HEK293 (cell line): ENCODE results near the gene UNC93A.
"Not testable (repeated sequence)": the region's sequence is repeated elsewhere in the genome, so short reads cannot be mapped to it uniquely, and the experiment has no call there.

Experiments
- CTCF ChIA-PET: fragments of 350-600 bp; formaldehyde crosslinking; extraction: SDS; loops from one replicate; lab custom pipeline; 2021; ENCODE audit warnings: antibody characterized with exemption; lab: Yijun Ruan, JAX
- POLR2A ChIA-PET: fragments of 300-600 bp; formaldehyde crosslinking; extraction: SDS; loops from one replicate; lab custom pipeline; 2020; ENCODE audit warnings: antibody characterized with exemption, inconsistent platforms; lab: Yijun Ruan, JAX
- H3K27ac ChIP-seq: fragments of 200-500 bp; sonication (Bioruptor generic); 2 replicates; pipeline ENCODE4 v1.5.1; 2014; ENCODE audit warnings: low read depth, low read length, control low read depth, inconsistent platforms; ENCODE audit errors: extremely low read depth
- H3K36me3 ChIP-seq, 2 experiments: fragments of 200-500 bp in 1 of 2; sonication (Bioruptor generic) in 1 of 2; 1 replicate in 1 of 2; 2 replicates in 1 of 2; pipeline ENCODE4 v1.5.1; 2014 to 2017; ENCODE audit warnings: inconsistent platforms in 2 of 2, low read length in 2 of 2; ENCODE audit not compliant: control insufficient read depth in 2 of 2, insufficient read depth in 1 of 2
- H3K4me1 ChIP-seq: fragments of 200-500 bp; sonication (Bioruptor generic); 2 replicates; pipeline ENCODE4 v1.5.1; 2014; ENCODE audit warnings: mild to moderate bottlenecking, low read length, inconsistent platforms; ENCODE audit not compliant: control insufficient read depth, insufficient read depth
- H3K4me3 ChIP-seq: 2 replicates; pipeline ENCODE4 v1.5.1; 2011; ENCODE audit warnings: low read depth, mild to moderate bottlenecking, control low read depth, low read length, moderate library complexity
- H3K9me3 ChIP-seq: fragments of 200-500 bp; sonication (Bioruptor generic); 2 replicates; pipeline ENCODE4 v1.5.1; 2014; ENCODE audit warnings: low read depth, low read length, inconsistent platforms; ENCODE audit not compliant: control insufficient read depth, insufficient read depth
- FEZF1 ChIP-seq: fragments of 450-650 bp; formaldehyde crosslinking; IDR thresholded peaks from 2 replicates; pipeline ENCODE4 v1.5.1; 2016; ENCODE audit warnings: missing biosample characterization, missing genetic modification characterization
- GLI2 ChIP-seq: fragments of 450-650 bp; formaldehyde crosslinking; IDR thresholded peaks from 2 replicates; pipeline ENCODE4; 2017; ENCODE audit warnings: missing biosample characterization, missing genetic modification characterization, low read depth, borderline replicate concordance
- GLIS1 ChIP-seq: fragments of 450-650 bp; formaldehyde crosslinking; IDR thresholded peaks from 2 replicates; pipeline ENCODE4 v1.5.1; 2016; ENCODE audit warnings: missing biosample characterization, missing genetic modification characterization
- GLIS2 ChIP-seq: fragments of 450-650 bp; formaldehyde crosslinking; IDR thresholded peaks from 2 replicates; pipeline ENCODE4 v1.5.1; 2016; ENCODE audit warnings: missing biosample characterization, missing genetic modification characterization
- HOXA7 ChIP-seq: sonication (generic); formaldehyde crosslinking; IDR thresholded peaks from 2 replicates; pipeline ENCODE4 v1.8.1; 2022; ENCODE audit warnings: missing genetic modification reagents, borderline replicate concordance
- SCRT1 ChIP-seq: fragments of 450-650 bp; formaldehyde crosslinking; IDR thresholded peaks from 2 replicates; pipeline ENCODE4 v1.5.1; 2016; ENCODE audit warnings: missing biosample characterization, missing genetic modification characterization, borderline replicate concordance
- ZNF112 ChIP-seq: fragments of 450-650 bp; formaldehyde crosslinking; IDR thresholded peaks from 2 replicates; pipeline ENCODE4 v1.5.0; 2017; ENCODE audit warnings: missing biosample characterization, missing genetic modification characterization
- ZNF155 ChIP-seq: fragments of 450-650 bp; formaldehyde crosslinking; IDR thresholded peaks from 2 replicates; pipeline ENCODE4 v1.5.1; 2016; ENCODE audit warnings: missing biosample characterization, missing genetic modification characterization
- ZNF2 ChIP-seq: fragments of 450-650 bp; formaldehyde crosslinking; IDR thresholded peaks from 2 replicates; pipeline ENCODE4 v1.5.1; 2016; ENCODE audit warnings: missing biosample characterization, missing genetic modification characterization
- ZNF311 ChIP-seq: fragments of 450-650 bp; formaldehyde crosslinking; IDR thresholded peaks from 2 replicates; pipeline ENCODE4 v1.5.1; 2017; ENCODE audit warnings: missing biosample characterization, missing genetic modification characterization, borderline replicate concordance
- ZNF426 ChIP-seq: fragments of 450-650 bp; formaldehyde crosslinking; IDR thresholded peaks from 2 replicates; pipeline ENCODE4 v1.5.1; 2017; ENCODE audit warnings: missing biosample characterization, missing genetic modification characterization, mild to moderate bottlenecking, inconsistent platforms, moderate library complexity
- ZNF514 ChIP-seq: fragments of 450-650 bp; formaldehyde crosslinking; IDR thresholded peaks from 2 replicates; pipeline ENCODE4 v1.5.1; 2016; ENCODE audit warnings: missing biosample characterization, missing genetic modification characterization
- ZNF549 ChIP-seq: fragments of 450-650 bp; IDR thresholded peaks from 2 replicates; pipeline ENCODE4 v1.5.1; 2018; ENCODE audit warnings: missing biosample characterization, missing genetic modification characterization, mild to moderate bottlenecking, inconsistent platforms, moderate library complexity
- TF ChIP-seq, protein P1 (sequence below): fragments of 450-650 bp; formaldehyde crosslinking; IDR thresholded peaks from 2 replicates; pipeline ENCODE4 v1.5.1; 2017; ENCODE audit warnings: missing biosample characterization, missing genetic modification characterization
- TF ChIP-seq, protein P2 (sequence below): fragments of 450-650 bp; formaldehyde crosslinking; IDR thresholded peaks from 2 replicates; pipeline ENCODE4 v1.5.1; 2016; ENCODE audit warnings: missing biosample characterization, missing genetic modification characterization
- TF ChIP-seq, protein P3 (sequence below): fragments of 450-650 bp; formaldehyde crosslinking; IDR thresholded peaks from 2 replicates; pipeline ENCODE4 v1.5.1; 2017; ENCODE audit warnings: missing biosample characterization, missing genetic modification characterization
- TF ChIP-seq, protein P4 (sequence below): fragments of 450-650 bp; formaldehyde crosslinking; IDR thresholded peaks from 2 replicates; pipeline ENCODE4 v1.5.1; 2016; ENCODE audit warnings: missing biosample characterization, missing genetic modification characterization

UNC93A gene

DNA sequence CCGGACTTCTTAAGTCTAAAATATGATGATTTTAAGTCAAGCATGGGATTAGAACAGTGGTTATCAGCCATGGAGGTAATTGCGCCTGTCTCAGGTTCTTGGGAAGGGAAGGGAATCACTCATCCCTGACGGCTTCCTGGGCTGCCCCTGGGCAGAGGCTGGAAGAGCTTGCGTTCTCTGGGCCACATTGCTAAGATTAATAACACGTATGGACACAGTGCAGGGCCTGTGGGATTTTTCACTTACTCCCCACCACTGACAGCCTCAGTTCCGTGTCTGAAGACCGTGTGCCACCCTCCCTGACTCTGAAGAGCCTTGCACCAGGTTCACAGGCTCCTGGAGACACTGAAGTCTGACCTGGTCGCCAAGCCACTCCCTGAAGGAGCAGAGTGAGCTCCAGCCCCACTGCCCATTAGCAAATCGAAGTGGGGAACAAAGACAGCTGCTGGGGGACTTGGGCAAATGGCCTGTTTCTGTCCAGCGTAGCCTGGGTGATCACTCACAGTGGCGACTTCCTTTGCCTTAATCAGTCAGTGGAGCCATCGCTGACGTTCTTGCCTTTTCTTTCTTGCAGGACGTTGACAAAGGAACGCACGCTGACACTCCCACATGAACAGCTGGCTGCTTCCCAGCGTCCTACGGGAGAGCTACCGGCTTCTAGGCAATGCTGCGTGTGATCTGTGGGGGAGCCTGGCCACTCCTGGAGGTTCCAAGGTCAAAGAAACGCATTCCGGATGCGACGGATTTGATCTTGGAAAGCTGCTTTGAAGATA, 24.9 kb upstream of the UNC93A start:
- H3K4me3 ChIP-seq, H3K36me3 ChIP-seq, H3K4me1 ChIP-seq, H3K9me3 ChIP-seq, H3K27ac ChIP-seq, POLR2A ChIA-PET: not testable (repeated sequence)
- CTCF ChIA-PET = interaction anchor here (1.3 kb wide), 1 partner anchor 85 kb away, joined by 3 read pairs; no protein-coding TSS in a partner anchor

DNA sequence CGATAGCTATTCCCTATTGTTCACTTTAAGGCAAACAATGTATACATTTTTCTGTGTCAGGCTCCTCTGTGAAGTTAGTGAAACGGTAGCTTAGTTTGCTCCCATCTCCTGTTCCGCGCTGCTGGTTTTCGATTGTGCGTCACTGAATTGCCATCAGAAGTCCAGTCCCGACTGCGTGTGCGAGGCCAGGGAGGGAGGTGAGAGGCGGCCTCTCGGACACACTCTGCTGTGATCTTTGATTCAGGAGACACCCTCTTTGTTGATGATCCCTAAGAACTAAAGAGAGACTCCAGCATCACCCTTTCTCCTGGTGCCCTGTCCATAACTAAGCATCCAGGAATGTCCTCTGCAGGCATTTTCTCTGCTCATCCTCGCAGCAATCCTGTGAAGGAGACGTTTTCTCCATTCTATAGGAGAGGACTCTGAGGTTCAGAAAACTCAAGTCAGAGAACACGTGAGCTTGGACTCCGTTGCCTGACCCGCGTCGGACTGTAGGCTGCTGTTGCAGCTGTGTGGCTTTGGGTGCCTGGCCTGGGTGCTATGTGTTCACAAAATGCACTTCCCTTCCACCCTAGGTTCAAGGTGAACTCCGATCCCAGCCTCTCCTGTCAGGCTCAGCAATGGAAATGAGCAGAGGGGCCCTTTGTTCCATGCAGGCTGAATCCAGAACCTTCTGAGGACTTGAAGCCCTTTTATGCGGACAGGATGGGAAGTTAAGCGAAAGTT, 24.1 kb upstream of the UNC93A start:
- POLR2A ChIA-PET = no interaction called here
- H3K27ac ChIP-seq = no peak overlapping the region
- H3K36me3 ChIP-seq = no peaks in the 10 kb centered on the region
- CTCF ChIA-PET = no interaction called here
- H3K4me3 ChIP-seq = no peak overlapping the region
- H3K4me1 ChIP-seq = no peaks in the 10 kb centered on the region
- no peaks in the 10 kb centered on the region for H3K9me3 ChIP-seq
- TF ChIP-seq ZNF549 (tag by site-specific recombination) (no peak), HOXA7 (CRISPR knock-in tag) (no peak)
- TF ChIP-seq, protein P1, sequence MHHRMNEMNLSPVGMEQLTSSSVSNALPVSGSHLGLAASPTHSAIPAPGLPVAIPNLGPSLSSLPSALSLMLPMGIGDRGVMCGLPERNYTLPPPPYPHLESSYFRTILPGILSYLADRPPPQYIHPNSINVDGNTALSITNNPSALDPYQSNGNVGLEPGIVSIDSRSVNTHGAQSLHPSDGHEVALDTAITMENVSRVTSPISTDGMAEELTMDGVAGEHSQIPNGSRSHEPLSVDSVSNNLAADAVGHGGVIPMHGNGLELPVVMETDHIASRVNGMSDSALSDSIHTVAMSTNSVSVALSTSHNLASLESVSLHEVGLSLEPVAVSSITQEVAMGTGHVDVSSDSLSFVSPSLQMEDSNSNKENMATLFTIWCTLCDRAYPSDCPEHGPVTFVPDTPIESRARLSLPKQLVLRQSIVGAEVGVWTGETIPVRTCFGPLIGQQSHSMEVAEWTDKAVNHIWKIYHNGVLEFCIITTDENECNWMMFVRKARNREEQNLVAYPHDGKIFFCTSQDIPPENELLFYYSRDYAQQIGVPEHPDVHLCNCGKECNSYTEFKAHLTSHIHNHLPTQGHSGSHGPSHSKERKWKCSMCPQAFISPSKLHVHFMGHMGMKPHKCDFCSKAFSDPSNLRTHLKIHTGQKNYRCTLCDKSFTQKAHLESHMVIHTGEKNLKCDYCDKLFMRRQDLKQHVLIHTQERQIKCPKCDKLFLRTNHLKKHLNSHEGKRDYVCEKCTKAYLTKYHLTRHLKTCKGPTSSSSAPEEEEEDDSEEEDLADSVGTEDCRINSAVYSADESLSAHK (tag by site-specific recombination) = no peak

DNA sequence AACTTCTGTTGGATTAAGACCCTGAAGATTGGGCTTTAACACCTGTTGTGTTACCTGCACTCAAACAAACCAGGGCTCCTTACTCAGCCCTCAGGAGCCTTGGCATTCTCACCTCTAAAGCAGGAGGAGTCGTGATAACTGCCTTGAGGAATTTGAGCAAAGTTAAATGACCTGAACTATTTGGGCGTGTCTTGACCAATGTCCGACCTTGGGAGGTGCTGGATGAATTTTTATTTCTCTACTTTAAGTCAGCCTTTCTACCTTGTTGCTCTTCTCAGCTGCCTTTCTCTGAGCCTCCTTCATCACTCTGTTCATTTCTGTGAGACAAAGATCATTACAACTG, 23.6 kb upstream of the UNC93A start:
- H3K9me3 ChIP-seq, H3K27ac ChIP-seq, POLR2A ChIA-PET, H3K4me3 ChIP-seq, H3K4me1 ChIP-seq, H3K36me3 ChIP-seq: not testable (repeated sequence)
- CTCF ChIA-PET = interaction anchor here (0.7 kb wide), 2 partner anchors 48 to 61 kb away, joined by 3 to 5 read pairs; no protein-coding TSS in a partner anchor

DNA sequence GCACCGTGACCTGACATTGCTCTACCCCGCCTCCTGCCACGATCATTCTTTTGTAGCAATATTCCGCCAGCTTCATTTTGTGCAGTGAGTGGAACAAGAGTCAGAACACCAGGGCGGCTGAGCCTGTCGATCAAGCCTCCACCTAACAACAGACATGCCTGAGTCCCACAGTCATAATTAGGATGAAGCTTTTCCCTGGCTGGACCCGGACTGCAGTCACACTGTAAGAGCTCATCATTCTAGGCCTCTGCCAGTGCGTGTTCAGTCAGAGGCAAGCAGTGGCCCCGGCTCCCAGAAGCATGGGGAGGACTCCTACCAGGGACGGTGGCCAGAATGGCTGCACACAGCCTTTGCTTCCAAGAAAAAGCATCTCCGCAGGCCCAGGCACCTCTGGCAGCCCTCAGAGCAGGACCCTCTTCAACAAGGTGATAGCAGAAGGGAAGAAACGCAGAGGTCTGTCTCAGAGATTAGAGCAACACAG, 23.2 kb upstream of the UNC93A start:
- no peaks in the 10 kb centered on the region for H3K36me3 ChIP-seq
- CTCF ChIA-PET = interaction anchor here (0.7 kb wide), 2 partner anchors 48 to 61 kb away, joined by 3 to 5 read pairs; no protein-coding TSS in a partner anchor
- POLR2A ChIA-PET = no interaction called here
- no peak overlapping the region for H3K27ac ChIP-seq
- no peaks in the 10 kb centered on the region for H3K9me3 ChIP-seq
- H3K4me1 ChIP-seq = no peaks in the 10 kb centered on the region
- H3K4me3 ChIP-seq = no peak overlapping the region
- no peak for TF ChIP-seq GLI2 (tag by site-specific recombination)
- TF ChIP-seq, protein P2, sequence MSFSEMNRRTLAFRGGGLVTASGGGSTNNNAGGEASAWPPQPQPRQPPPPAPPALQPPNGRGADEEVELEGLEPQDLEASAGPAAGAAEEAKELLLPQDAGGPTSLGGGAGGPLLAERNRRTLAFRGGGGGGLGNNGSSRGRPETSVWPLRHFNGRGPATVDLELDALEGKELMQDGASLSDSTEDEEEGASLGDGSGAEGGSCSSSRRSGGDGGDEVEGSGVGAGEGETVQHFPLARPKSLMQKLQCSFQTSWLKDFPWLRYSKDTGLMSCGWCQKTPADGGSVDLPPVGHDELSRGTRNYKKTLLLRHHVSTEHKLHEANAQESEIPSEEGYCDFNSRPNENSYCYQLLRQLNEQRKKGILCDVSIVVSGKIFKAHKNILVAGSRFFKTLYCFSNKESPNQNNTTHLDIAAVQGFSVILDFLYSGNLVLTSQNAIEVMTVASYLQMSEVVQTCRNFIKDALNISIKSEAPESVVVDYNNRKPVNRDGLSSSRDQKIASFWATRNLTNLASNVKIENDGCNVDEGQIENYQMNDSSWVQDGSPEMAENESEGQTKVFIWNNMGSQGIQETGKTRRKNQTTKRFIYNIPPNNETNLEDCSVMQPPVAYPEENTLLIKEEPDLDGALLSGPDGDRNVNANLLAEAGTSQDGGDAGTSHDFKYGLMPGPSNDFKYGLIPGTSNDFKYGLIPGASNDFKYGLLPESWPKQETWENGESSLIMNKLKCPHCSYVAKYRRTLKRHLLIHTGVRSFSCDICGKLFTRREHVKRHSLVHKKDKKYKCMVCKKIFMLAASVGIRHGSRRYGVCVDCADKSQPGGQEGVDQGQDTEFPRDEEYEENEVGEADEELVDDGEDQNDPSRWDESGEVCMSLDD (tag by site-specific recombination) = no peak
- TF ChIP-seq, protein P3, sequence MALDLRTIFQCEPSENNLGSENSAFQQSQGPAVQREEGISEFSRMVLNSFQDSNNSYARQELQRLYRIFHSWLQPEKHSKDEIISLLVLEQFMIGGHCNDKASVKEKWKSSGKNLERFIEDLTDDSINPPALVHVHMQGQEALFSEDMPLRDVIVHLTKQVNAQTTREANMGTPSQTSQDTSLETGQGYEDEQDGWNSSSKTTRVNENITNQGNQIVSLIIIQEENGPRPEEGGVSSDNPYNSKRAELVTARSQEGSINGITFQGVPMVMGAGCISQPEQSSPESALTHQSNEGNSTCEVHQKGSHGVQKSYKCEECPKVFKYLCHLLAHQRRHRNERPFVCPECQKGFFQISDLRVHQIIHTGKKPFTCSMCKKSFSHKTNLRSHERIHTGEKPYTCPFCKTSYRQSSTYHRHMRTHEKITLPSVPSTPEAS (tag by site-specific recombination) = no peak
- no peak for TF ChIP-seq GLIS2 (tag by site-specific recombination)
- no peak for TF ChIP-seq ZNF311 (tag by site-specific recombination)
- TF ChIP-seq ZNF112 = no peak
- TF ChIP-seq, protein P4, sequence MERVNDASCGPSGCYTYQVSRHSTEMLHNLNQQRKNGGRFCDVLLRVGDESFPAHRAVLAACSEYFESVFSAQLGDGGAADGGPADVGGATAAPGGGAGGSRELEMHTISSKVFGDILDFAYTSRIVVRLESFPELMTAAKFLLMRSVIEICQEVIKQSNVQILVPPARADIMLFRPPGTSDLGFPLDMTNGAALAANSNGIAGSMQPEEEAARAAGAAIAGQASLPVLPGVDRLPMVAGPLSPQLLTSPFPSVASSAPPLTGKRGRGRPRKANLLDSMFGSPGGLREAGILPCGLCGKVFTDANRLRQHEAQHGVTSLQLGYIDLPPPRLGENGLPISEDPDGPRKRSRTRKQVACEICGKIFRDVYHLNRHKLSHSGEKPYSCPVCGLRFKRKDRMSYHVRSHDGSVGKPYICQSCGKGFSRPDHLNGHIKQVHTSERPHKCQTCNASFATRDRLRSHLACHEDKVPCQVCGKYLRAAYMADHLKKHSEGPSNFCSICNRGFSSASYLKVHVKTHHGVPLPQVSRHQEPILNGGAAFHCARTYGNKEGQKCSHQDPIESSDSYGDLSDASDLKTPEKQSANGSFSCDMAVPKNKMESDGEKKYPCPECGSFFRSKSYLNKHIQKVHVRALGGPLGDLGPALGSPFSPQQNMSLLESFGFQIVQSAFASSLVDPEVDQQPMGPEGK (tag by site-specific recombination) = no peak
- no peak for TF ChIP-seq ZNF155
- no peak for TF ChIP-seq GLIS1 (tag by site-specific recombination)
- TF ChIP-seq ZNF426 = no peak
- no peak for TF ChIP-seq FEZF1
- no peak for TF ChIP-seq SCRT1
- no peak for TF ChIP-seq ZNF514 (tag by site-specific recombination)
- TF ChIP-seq ZNF2 = no peak
